ENCODE results near the gene GID8. TPM values are rescaled to one million over a fixed set of nuclear protein-coding genes. Genes with fewer than 3 reads are reported as not detected.

Gene GID8
- total and polyA plus RNA-seq, 4 donors: 10.2 to 23.6 (median 14.6) TPM

- no peak for DNase-seq (ENCODE audit: low spot score)
- Histone ChIP-seq H3K36me3 (ENCODE audit: control insufficient read depth in 4 of 4, insufficient read depth in 3 of 4, low read depth in 1 of 4, low read length in 3 of 4) (peaks cover 11 to 70% (median 51%) of the 10 kb centered on the region in 4 donors), H3K9me3 (ENCODE audit: control insufficient read depth in 4 of 4, low read length in 3 of 4) (no peaks in the 10 kb centered on the region), H3K27me3 (ENCODE audit: control insufficient read depth in 4 of 4, insufficient read depth in 4 of 4, low read length in 3 of 4) (no peaks in the 10 kb centered on the region), H3K4me3 (ENCODE audit: low read depth in 1 of 3, low read length in 3 of 3) (no peak overlapping the region), H3K27ac (ENCODE audit: low read depth in 1 of 2, low read length in 2 of 2) (no peak overlapping the region), H3K9ac (ENCODE audit: low read depth in 1 of 2, low read length in 2 of 2) (no peak overlapping the region), H3K4me1 (ENCODE audit: control insufficient read depth in 4 of 4, insufficient read depth in 4 of 4, low read length in 3 of 4) (peaks cover 0 to 8% (median 6%) of the 10 kb centered on the region in 4 donors)
- TF ChIP-seq EGR1 (IDR thresholded peaks at IDR 0.05; ENCODE audit: low read depth in 2 of 2): no peak
- no peak for TF ChIP-seq TAF1 (conservative IDR thresholded peaks at IDR 0.05)
- TF ChIP-seq ZBTB33 (IDR thresholded peaks at IDR 0.05): no peak
- no peak for TF ChIP-seq FOXA2 (IDR thresholded peaks at IDR 0.05)
- TF ChIP-seq FOXA1 (IDR thresholded peaks at IDR 0.05): no peak
- no peak for TF ChIP-seq REST (IDR thresholded peaks at IDR 0.05)
- TF ChIP-seq HNF4A (conservative IDR thresholded peaks at IDR 0.05): no peak
- TF ChIP-seq MAX (IDR thresholded peaks at IDR 0.05): no peak
- no peak for TF ChIP-seq ATF3 (IDR thresholded peaks at IDR 0.05)
- TF ChIP-seq SP1 (IDR thresholded peaks at IDR 0.05): no peak
- TF ChIP-seq NR2F2 (IDR thresholded peaks at IDR 0.05): no peak
- TF ChIP-seq RAD21 (IDR thresholded peaks at IDR 0.05): no peak
- WGBS: 96% methylated on average over 14 of the region's 14 CpGs
Measured at GRCh38 chr20:62893700-62894099, 44.2 kb upstream of the GID8 start.

- no peaks in the 10 kb centered on the region for H3K9me3 ChIP-seq (ENCODE audit: control insufficient read depth in 4 of 4, low read length in 3 of 4)
- H3K9ac ChIP-seq (ENCODE audit: low read depth in 1 of 2, low read length in 2 of 2): no peak overlapping the region
- H3K4me1 ChIP-seq (ENCODE audit: control insufficient read depth in 4 of 4, insufficient read depth in 4 of 4, low read length in 3 of 4): peaks cover 0 to 5% (median 4%) of the 10 kb centered on the region in 4 donors
- H3K27me3 ChIP-seq (ENCODE audit: control insufficient read depth in 4 of 4, insufficient read depth in 4 of 4, low read length in 3 of 4): no peaks in the 10 kb centered on the region
- no peak for TF ChIP-seq HNF4G (IDR thresholded peaks at IDR 0.05)
- no peak for TF ChIP-seq FOXA2 (IDR thresholded peaks at IDR 0.05)
- TF ChIP-seq EGR1 (IDR thresholded peaks at IDR 0.05; ENCODE audit: low read depth in 2 of 2): no peak
- no peak for TF ChIP-seq RXRA (IDR thresholded peaks at IDR 0.05)
- no peak for TF ChIP-seq MAX (IDR thresholded peaks at IDR 0.05)
- TF ChIP-seq NR2F2 (IDR thresholded peaks at IDR 0.05): no peak
- no peak for TF ChIP-seq ATF3 (IDR thresholded peaks at IDR 0.05)
- TF ChIP-seq JUND (IDR thresholded peaks at IDR 0.05): no peak
- H3K4me3 ChIP-seq (ENCODE audit: low read depth in 1 of 3, low read length in 3 of 3): no peak overlapping the region
- H3K36me3 ChIP-seq (ENCODE audit: control insufficient read depth in 4 of 4, insufficient read depth in 3 of 4, low read depth in 1 of 4, low read length in 3 of 4): peaks cover 11 to 69% (median 51%) of the 10 kb centered on the region in 4 donors
- no peak overlapping the region for H3K27ac ChIP-seq (ENCODE audit: low read depth in 1 of 2, low read length in 2 of 2)
- 95% methylated on average over 14 of the region's 14 CpGs for WGBS
- no peak for DNase-seq (ENCODE audit: low spot score)
Measured at GRCh38 chr20:62894261-62894660, 43.7 kb upstream of the GID8 start.

Data from liver (tissue), 9 donors.